IMR-90 (cell line): ENCODE data around the gene EIF2AK2.

Source experiments
- CEBPB ChIP-seq: IDR thresholded peaks from 2 replicates; pipeline ENCODE4 v1.6.1; 2012; ENCODE audit warnings: low read depth, low read length, improper control_type of control experiment
- FOS ChIP-seq: fragments of 150-350 bp; IDR thresholded peaks from 2 replicates; pipeline ENCODE4 v1.6.1; 2016; ENCODE audit warnings: low read depth, low read length
- MAFK ChIP-seq: IDR thresholded peaks from 2 replicates; pipeline ENCODE4 v1.6.1; 2012; ENCODE audit warnings: low read depth, low read length, improper control_type of control experiment
- POLR2A ChIP-seq: IDR thresholded peaks from 2 replicates; pipeline ENCODE4 v1.6.1; 2012; ENCODE audit warnings: mild to moderate bottlenecking, low read depth, low read length
- RAD21 ChIP-seq: IDR thresholded peaks from 2 replicates; pipeline ENCODE4 v1.6.1; 2012; ENCODE audit warnings: low read length, improper control_type of control experiment
- RFX5 ChIP-seq: IDR thresholded peaks from 2 replicates; pipeline ENCODE4 v1.8.0; 2012; ENCODE audit warnings: low read depth, mild to moderate bottlenecking, low read length, moderate library complexity
- SMC3 ChIP-seq: fragments of 150-350 bp; IDR thresholded peaks from 2 replicates; pipeline ENCODE4 v1.6.1; 2016; ENCODE audit warnings: low read depth, mild to moderate bottlenecking, antibody characterized with exemption, low read length, moderate library complexity
- TF ChIP-seq, protein P1 (sequence below): conservative IDR thresholded peaks from 2 replicates; pipeline ENCODE4 v1.5.1; 2012; ENCODE audit warnings: mild to moderate bottlenecking, low read depth, low read length, improper control_type of control experiment
- TF ChIP-seq, protein P2 (sequence below): fragments of 150-350 bp; IDR thresholded peaks from 2 replicates; pipeline ENCODE4 v1.6.1; 2016; ENCODE audit warnings: low read depth, mild to moderate bottlenecking, low read length, moderate library complexity, borderline replicate concordance
- TF ChIP-seq, protein P3 (sequence below): fragments of 150-350 bp; IDR thresholded peaks from 2 replicates; pipeline ENCODE4 v1.6.1; 2017; ENCODE audit warnings: mild to moderate bottlenecking, antibody characterized with exemption, low read length, low read depth

DNA sequence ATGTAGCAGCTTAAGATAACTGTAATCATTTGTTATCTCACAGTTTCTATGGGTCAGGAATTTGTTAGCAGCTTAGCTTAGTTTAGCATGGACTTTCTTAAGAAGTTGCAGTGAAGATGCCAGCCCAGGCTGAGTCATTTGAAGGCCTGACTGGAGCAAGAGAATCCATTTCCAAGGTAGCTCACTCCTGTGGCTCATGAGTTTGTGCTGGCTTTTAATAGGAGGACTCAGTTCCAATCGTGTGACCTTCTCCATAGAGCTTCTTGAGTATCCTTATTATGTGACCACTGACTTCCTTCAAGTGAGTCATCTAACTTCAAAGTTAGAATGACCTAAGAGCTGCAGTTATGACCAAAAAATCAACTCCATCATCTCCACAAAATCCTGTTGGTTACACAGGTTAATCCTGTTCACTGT is 71.0 kb downstream of the EIF2AK2 start:
- TF ChIP-seq, protein P1, sequence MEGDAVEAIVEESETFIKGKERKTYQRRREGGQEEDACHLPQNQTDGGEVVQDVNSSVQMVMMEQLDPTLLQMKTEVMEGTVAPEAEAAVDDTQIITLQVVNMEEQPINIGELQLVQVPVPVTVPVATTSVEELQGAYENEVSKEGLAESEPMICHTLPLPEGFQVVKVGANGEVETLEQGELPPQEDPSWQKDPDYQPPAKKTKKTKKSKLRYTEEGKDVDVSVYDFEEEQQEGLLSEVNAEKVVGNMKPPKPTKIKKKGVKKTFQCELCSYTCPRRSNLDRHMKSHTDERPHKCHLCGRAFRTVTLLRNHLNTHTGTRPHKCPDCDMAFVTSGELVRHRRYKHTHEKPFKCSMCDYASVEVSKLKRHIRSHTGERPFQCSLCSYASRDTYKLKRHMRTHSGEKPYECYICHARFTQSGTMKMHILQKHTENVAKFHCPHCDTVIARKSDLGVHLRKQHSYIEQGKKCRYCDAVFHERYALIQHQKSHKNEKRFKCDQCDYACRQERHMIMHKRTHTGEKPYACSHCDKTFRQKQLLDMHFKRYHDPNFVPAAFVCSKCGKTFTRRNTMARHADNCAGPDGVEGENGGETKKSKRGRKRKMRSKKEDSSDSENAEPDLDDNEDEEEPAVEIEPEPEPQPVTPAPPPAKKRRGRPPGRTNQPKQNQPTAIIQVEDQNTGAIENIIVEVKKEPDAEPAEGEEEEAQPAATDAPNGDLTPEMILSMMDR = no peak
- TF ChIP-seq POLR2A (no peak), CEBPB (no peak), MAFK (no peak), SMC3 (no peak), FOS (no peak), RAD21 (no peak), RFX5 (no peak)
- TF ChIP-seq, protein P2, sequence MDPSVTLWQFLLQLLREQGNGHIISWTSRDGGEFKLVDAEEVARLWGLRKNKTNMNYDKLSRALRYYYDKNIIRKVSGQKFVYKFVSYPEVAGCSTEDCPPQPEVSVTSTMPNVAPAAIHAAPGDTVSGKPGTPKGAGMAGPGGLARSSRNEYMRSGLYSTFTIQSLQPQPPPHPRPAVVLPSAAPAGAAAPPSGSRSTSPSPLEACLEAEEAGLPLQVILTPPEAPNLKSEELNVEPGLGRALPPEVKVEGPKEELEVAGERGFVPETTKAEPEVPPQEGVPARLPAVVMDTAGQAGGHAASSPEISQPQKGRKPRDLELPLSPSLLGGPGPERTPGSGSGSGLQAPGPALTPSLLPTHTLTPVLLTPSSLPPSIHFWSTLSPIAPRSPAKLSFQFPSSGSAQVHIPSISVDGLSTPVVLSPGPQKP = no peak
- TF ChIP-seq, protein P3, sequence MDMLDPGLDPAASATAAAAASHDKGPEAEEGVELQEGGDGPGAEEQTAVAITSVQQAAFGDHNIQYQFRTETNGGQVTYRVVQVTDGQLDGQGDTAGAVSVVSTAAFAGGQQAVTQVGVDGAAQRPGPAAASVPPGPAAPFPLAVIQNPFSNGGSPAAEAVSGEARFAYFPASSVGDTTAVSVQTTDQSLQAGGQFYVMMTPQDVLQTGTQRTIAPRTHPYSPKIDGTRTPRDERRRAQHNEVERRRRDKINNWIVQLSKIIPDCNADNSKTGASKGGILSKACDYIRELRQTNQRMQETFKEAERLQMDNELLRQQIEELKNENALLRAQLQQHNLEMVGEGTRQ = no peak
